GM23338 (cell line): Measurements from ENCODE around the gene BCAR3. TPM values are rescaled to one million over a fixed set of nuclear protein-coding genes. Genes with fewer than 3 reads are reported as not detected.

Experiments used
- ATAC-seq: fragments of 200-7000 bp; cut with Tn5 transposase; 3 replicates; pipeline ENCODE4 v1.9.1; 2020
- DNase-seq: peaks from one replicate; pipeline ENCODE4 v3.0.0-alpha.2; 2015; ENCODE audit warnings: low spot score
- H2AFZ ChIP-seq: fragments of 200-600 bp; sonication (generic); 2 replicates; pipeline ENCODE4 v1.8.0; 2016; ENCODE audit warnings: antibody characterized with exemption, mild to moderate bottlenecking, moderate library complexity
- H3F3A ChIP-seq: fragments of 200-600 bp; sonication (generic); replicated peaks from 2 replicates; pipeline ENCODE4 v1.8.0; 2017; ENCODE audit warnings: antibody characterized with exemption, mixed run types, low read depth
- H3K27ac ChIP-seq: fragments of 200-600 bp; sonication (generic); 2 replicates; pipeline ENCODE4 v1.6.1; 2016; ENCODE audit warnings: low read depth
- H3K27me3 ChIP-seq: fragments of 200-600 bp; sonication (generic); 2 replicates; pipeline ENCODE4 v1.8.0; 2016; ENCODE audit warnings: mild to moderate bottlenecking, mixed run types, moderate library complexity; ENCODE audit not compliant: insufficient read depth
- H3K36me3 ChIP-seq: fragments of 200-600 bp; sonication (generic); 2 replicates; pipeline ENCODE4 v1.8.0; 2016; ENCODE audit warnings: mild to moderate bottlenecking; ENCODE audit not compliant: insufficient read depth
- H3K4me1 ChIP-seq: fragments of 200-600 bp; sonication (generic); 2 replicates; pipeline ENCODE4 v1.8.0; 2016; ENCODE audit warnings: mild to moderate bottlenecking, moderate library complexity; ENCODE audit not compliant: insufficient read depth
- H3K4me2 ChIP-seq: fragments of 200-600 bp; sonication (generic); 2 replicates; pipeline ENCODE4 v1.7.1; 2017; ENCODE audit warnings: mixed run types
- H3K4me3 ChIP-seq: fragments of 200-600 bp; sonication (generic); 2 replicates; pipeline ENCODE4 v1.6.1; 2016; ENCODE audit warnings: mixed run types
- H3K79me2 ChIP-seq: fragments of 200-600 bp; sonication (generic); replicated peaks from 2 replicates; pipeline ENCODE4 v1.8.0; 2017; ENCODE audit warnings: mild to moderate bottlenecking; ENCODE audit not compliant: insufficient read depth
- H3K9me2 ChIP-seq: fragments of 200-600 bp; sonication (generic); 2 replicates; pipeline ENCODE4 v1.8.0; 2017; ENCODE audit not compliant: insufficient read depth
- H4K20me1 ChIP-seq: fragments of 200-600 bp; sonication (generic); replicated peaks from 2 replicates; pipeline ENCODE4 v1.8.0; 2017; ENCODE audit warnings: mild to moderate bottlenecking; ENCODE audit not compliant: insufficient read depth
- H3K27ac Mint-ChIP-seq: 2 replicates; pipeline ENCODE4 v1.8.0; 2020; ENCODE audit warnings: inconsistent platforms, mild to moderate bottlenecking, moderate library complexity, mixed read lengths
- H3K27me3 Mint-ChIP-seq: 3 replicates; pipeline ENCODE4 v1.8.0; 2022; ENCODE audit warnings: low read depth, mild to moderate bottlenecking, moderate library complexity, mixed read lengths, inconsistent platforms; ENCODE audit not compliant: insufficient read depth, poor library complexity
- H3K36me3 Mint-ChIP-seq: 3 replicates; pipeline ENCODE4 v1.8.0; 2021; ENCODE audit warnings: low read depth, mild to moderate bottlenecking, inconsistent platforms, moderate library complexity, mixed read lengths
- H3K4me1 Mint-ChIP-seq: 3 replicates; pipeline ENCODE4 v1.8.0; 2020; ENCODE audit warnings: mild to moderate bottlenecking, inconsistent platforms, mixed read lengths
- H3K4me3 Mint-ChIP-seq: 3 replicates; pipeline ENCODE4 v1.8.0; 2021; ENCODE audit warnings: moderate library complexity, mild to moderate bottlenecking, inconsistent platforms, mixed read lengths
- H3K9me3 Mint-ChIP-seq: 3 replicates; pipeline ENCODE4 v1.8.0; 2020; ENCODE audit warnings: moderate library complexity, mild to moderate bottlenecking, inconsistent platforms, mixed read lengths
- CREB1 ChIP-seq: fragments of 250-450 bp; sonication (Bioruptor Pico); IDR thresholded peaks from 2 replicates; pipeline ENCODE4 v1.5.0; 2020; ENCODE audit warnings: low read depth, mild to moderate bottlenecking, moderate library complexity
- EZH2 ChIP-seq: fragments of 200-600 bp; sonication (generic); IDR thresholded peaks from one replicate; pipeline ENCODE4 v1.8.0; 2017; ENCODE audit warnings: antibody characterized with exemption, mild to moderate bottlenecking, low read depth; ENCODE audit not compliant: unreplicated experiment
- EZH2phosphoT487 ChIP-seq: fragments of 200-600 bp; sonication (generic); IDR thresholded peaks from one replicate; pipeline ENCODE4 v1.8.1; 2018; ENCODE audit warnings: antibody characterized with exemption; ENCODE audit not compliant: unreplicated experiment
- JUNB ChIP-seq: IDR thresholded peaks from one replicate; pipeline ENCODE4 v1.6.1; 2016; ENCODE audit warnings: antibody characterized with exemption; ENCODE audit not compliant: unreplicated experiment
- STAT1 ChIP-seq: IDR thresholded peaks from one replicate; pipeline ENCODE4 v1.6.1; 2016; ENCODE audit warnings: antibody characterized with exemption; ENCODE audit not compliant: unreplicated experiment
- ZNF114 ChIP-seq: fragments of 250-450 bp; sonication (Bioruptor Pico); IDR thresholded peaks from 2 replicates; pipeline ENCODE4 v1.5.0; 2020; ENCODE audit warnings: mild to moderate bottlenecking, moderate library complexity
- ZNF331 ChIP-seq: fragments of 250-450 bp; sonication (Bioruptor Pico); IDR thresholded peaks from 2 replicates; pipeline ENCODE4 v1.5.0; 2020; ENCODE audit warnings: low read depth, mild to moderate bottlenecking, moderate library complexity
- polyA plus RNA-seq: library from polyadenylated mRNA; unstranded; fragments of >200 nt; fragmentation: Nextera tagmentation; extraction: Ambion mirVana; gene quantifications from 2 replicates; pipeline ENCODE4 v1.2.1, GENCODE V29; 2016
- total RNA-seq: library from RNA; depleted of rRNA; stranded (reverse); fragments of >200 nt; shearing (Covaris generic); gene quantifications from 2 replicates; pipeline ENCODE4 v1.2.3, GENCODE V29; 2014
- TF ChIP-seq, protein P1 (sequence below): fragments of 250-450 bp; sonication (Bioruptor Pico); IDR thresholded peaks from 2 replicates; pipeline ENCODE4 v1.5.0; 2020; ENCODE audit warnings: mild to moderate bottlenecking, moderate library complexity
- TF ChIP-seq, protein P2 (sequence below), 2 experiments: fragments of 200-600 bp in 1 of 2; sonication (generic) in 1 of 2; conservative IDR thresholded peaks; 2 replicates each; pipeline versions ENCODE4 v1.5.1 to v1.6.1; 2016 to 2017; ENCODE audit warnings: antibody characterized with exemption in 2 of 2, low read depth in 2 of 2, mild to moderate bottlenecking in 2 of 2, moderate library complexity in 1 of 2
- TF ChIP-seq, protein P3 (sequence below): IDR thresholded peaks from one replicate; pipeline ENCODE4 v1.6.1; 2018; ENCODE audit warnings: antibody characterized with exemption; ENCODE audit not compliant: unreplicated experiment

Gene BCAR3
- total and polyA plus RNA-seq, 2 experiments from 2014 or later, result 5.5 to 9.7 TPM

DNA sequence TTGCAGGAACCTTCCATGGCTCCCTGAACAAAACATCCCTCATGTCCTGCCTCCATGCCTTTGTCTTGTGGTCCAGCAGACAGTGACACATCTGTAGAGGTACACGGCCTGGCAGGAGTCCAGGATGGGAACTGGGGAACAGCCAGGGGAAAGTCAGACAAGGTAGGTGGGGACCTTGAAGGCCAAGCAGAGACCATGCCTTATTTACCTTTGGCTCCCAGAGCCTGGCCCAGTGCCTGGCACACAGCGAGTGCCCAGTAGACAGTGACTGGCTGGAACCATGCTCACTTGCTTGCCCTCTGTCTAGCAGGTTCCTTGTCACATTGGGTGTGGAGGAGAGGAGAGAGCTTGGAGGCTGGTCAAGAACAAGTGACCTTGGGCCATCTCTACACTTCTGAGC is 81.0 kb downstream of the BCAR3 start:
- Mint-ChIP-seq H3K9me3 (no peaks in the 10 kb centered on the region), H3K36me3 (no peaks in the 10 kb centered on the region), H3K4me3 (no peak overlapping the region), H3K27me3 (no peaks in the 10 kb centered on the region), H3K4me1 (peaks cover 20% of the 10 kb centered on the region), H3K27ac (no peak overlapping the region)
- DNase-seq (no peak), ATAC-seq (no peak)
- Histone ChIP-seq H3K4me3 (no peak overlapping the region), H3F3A (no peaks in the 10 kb centered on the region), H3K27me3 (no peaks in the 10 kb centered on the region), H3K9me2 (no peaks in the 10 kb centered on the region), H3K79me2 (0 out of 2 replicates have a peak, but pooled peaks cover 4% of the 10 kb centered on the region), H3K4me1 (peaks cover 14% of the 10 kb centered on the region), H3K27ac (no peak overlapping the region), H3K36me3 (no peaks in the 10 kb centered on the region), H2AFZ (no peak overlapping the region), H4K20me1 (no peaks in the 10 kb centered on the region), H3K4me2 (no peak overlapping the region)
- no peak for TF ChIP-seq JUNB
- TF ChIP-seq EZH2, result no peak
- no peak for TF ChIP-seq ZNF114
- no peak for TF ChIP-seq CREB1 (CRISPR knock-in tag)

DNA sequence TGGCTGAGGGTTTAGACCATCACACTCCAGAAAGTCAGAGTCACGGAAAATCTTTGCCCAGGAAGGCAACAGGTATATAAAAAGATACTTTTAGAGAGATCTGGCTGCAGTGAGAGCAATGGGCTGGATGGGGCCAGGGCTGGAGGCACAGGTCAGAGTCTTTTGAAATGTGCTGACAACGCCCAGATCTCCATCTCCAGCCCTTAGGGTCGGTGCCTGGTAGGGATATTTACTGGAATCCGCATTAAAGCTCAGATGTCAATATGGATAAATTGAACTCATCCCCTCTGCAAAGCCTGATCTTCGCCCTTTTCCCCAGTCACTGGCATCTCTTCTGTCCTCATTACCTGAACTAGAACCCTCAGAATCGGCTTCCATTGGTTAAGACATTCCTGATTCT is 82.2 kb downstream of the BCAR3 start:
- no peaks in the 10 kb centered on the region for H3K36me3 ChIP-seq
- no peaks in the 10 kb centered on the region for H3K36me3 Mint-ChIP-seq
- 0 out of 2 replicates have a peak, but pooled peaks cover 4% of the 10 kb centered on the region for H3K79me2 ChIP-seq
- ATAC-seq (no peak), DNase-seq (no peak)
- no peaks in the 10 kb centered on the region for H3K27me3 Mint-ChIP-seq
- H3K27me3 ChIP-seq, result no peaks in the 10 kb centered on the region
- H3K4me1 ChIP-seq, result peaks cover 24% of the 10 kb centered on the region
- no peak overlapping the region for H3K4me3 Mint-ChIP-seq
- no peak overlapping the region for H3K27ac ChIP-seq
- H3K4me1 Mint-ChIP-seq, result peaks cover 28% of the 10 kb centered on the region
- H3K9me2 ChIP-seq, result no peaks in the 10 kb centered on the region
- H3K27ac Mint-ChIP-seq, result no peak overlapping the region
- no peak overlapping the region for H3K4me3 ChIP-seq
- H3K9me3 Mint-ChIP-seq, result no peaks in the 10 kb centered on the region
- no peak overlapping the region for H3K4me2 ChIP-seq
- H2AFZ ChIP-seq, result no peak overlapping the region
- no peaks in the 10 kb centered on the region for H3F3A ChIP-seq
- no peaks in the 10 kb centered on the region for H4K20me1 ChIP-seq
- no peak for TF ChIP-seq ZNF114
- TF ChIP-seq STAT1, result no peak
- no peak for TF ChIP-seq EZH2
- no peak for TF ChIP-seq JUNB
- TF ChIP-seq, protein P1, sequence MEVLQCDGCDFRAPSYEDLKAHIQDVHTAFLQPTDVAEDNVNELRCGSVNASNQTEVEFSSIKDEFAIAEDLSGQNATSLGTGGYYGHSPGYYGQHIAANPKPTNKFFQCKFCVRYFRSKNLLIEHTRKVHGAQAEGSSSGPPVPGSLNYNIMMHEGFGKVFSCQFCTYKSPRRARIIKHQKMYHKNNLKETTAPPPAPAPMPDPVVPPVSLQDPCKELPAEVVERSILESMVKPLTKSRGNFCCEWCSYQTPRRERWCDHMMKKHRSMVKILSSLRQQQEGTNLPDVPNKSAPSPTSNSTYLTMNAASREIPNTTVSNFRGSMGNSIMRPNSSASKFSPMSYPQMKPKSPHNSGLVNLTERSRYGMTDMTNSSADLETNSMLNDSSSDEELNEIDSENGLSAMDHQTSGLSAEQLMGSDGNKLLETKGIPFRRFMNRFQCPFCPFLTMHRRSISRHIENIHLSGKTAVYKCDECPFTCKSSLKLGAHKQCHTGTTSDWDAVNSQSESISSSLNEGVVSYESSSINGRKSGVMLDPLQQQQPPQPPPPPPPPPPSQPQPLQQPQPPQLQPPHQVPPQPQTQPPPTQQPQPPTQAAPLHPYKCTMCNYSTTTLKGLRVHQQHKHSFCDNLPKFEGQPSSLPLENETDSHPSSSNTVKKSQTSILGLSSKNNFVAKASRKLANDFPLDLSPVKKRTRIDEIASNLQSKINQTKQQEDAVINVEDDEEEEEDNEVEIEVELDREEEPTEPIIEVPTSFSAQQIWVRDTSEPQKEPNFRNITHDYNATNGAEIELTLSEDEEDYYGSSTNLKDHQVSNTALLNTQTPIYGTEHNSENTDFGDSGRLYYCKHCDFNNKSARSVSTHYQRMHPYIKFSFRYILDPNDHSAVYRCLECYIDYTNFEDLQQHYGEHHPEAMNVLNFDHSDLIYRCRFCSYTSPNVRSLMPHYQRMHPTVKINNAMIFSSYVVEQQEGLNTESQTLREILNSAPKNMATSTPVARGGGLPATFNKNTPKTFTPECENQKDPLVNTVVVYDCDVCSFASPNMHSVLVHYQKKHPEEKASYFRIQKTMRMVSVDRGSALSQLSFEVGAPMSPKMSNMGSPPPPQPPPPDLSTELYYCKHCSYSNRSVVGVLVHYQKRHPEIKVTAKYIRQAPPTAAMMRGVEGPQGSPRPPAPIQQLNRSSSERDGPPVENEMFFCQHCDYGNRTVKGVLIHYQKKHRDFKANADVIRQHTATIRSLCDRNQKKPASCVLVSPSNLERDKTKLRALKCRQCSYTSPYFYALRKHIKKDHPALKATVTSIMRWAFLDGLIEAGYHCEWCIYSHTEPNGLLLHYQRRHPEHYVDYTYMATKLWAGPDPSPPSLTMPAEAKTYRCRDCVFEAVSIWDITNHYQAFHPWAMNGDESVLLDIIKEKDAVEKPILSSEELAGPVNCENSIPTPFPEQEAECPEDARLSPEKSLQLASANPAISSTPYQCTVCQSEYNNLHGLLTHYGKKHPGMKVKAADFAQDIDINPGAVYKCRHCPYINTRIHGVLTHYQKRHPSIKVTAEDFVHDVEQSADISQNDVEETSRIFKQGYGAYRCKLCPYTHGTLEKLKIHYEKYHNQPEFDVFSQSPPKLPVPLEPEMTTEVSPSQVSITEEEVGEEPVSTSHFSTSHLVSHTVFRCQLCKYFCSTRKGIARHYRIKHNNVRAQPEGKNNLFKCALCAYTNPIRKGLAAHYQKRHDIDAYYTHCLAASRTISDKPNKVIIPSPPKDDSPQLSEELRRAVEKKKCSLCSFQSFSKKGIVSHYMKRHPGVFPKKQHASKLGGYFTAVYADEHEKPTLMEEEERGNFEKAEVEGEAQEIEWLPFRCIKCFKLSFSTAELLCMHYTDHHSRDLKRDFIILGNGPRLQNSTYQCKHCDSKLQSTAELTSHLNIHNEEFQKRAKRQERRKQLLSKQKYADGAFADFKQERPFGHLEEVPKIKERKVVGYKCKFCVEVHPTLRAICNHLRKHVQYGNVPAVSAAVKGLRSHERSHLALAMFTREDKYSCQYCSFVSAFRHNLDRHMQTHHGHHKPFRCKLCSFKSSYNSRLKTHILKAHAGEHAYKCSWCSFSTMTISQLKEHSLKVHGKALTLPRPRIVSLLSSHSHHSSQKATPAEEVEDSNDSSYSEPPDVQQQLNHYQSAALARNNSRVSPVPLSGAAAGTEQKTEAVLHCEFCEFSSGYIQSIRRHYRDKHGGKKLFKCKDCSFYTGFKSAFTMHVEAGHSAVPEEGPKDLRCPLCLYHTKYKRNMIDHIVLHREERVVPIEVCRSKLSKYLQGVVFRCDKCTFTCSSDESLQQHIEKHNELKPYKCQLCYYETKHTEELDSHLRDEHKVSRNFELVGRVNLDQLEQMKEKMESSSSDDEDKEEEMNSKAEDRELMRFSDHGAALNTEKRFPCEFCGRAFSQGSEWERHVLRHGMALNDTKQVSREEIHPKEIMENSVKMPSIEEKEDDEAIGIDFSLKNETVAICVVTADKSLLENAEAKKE (CRISPR knock-in tag), result no peak
- TF ChIP-seq, protein P2, sequence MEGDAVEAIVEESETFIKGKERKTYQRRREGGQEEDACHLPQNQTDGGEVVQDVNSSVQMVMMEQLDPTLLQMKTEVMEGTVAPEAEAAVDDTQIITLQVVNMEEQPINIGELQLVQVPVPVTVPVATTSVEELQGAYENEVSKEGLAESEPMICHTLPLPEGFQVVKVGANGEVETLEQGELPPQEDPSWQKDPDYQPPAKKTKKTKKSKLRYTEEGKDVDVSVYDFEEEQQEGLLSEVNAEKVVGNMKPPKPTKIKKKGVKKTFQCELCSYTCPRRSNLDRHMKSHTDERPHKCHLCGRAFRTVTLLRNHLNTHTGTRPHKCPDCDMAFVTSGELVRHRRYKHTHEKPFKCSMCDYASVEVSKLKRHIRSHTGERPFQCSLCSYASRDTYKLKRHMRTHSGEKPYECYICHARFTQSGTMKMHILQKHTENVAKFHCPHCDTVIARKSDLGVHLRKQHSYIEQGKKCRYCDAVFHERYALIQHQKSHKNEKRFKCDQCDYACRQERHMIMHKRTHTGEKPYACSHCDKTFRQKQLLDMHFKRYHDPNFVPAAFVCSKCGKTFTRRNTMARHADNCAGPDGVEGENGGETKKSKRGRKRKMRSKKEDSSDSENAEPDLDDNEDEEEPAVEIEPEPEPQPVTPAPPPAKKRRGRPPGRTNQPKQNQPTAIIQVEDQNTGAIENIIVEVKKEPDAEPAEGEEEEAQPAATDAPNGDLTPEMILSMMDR (conservative IDR thresholded peaks at IDR 0.05; ENCODE audit: low read depth in 2 of 2), result no peak
- no peak for TF ChIP-seq CREB1 (CRISPR knock-in tag)
- no peak for TF ChIP-seq EZH2phosphoT487
- TF ChIP-seq, protein P3, sequence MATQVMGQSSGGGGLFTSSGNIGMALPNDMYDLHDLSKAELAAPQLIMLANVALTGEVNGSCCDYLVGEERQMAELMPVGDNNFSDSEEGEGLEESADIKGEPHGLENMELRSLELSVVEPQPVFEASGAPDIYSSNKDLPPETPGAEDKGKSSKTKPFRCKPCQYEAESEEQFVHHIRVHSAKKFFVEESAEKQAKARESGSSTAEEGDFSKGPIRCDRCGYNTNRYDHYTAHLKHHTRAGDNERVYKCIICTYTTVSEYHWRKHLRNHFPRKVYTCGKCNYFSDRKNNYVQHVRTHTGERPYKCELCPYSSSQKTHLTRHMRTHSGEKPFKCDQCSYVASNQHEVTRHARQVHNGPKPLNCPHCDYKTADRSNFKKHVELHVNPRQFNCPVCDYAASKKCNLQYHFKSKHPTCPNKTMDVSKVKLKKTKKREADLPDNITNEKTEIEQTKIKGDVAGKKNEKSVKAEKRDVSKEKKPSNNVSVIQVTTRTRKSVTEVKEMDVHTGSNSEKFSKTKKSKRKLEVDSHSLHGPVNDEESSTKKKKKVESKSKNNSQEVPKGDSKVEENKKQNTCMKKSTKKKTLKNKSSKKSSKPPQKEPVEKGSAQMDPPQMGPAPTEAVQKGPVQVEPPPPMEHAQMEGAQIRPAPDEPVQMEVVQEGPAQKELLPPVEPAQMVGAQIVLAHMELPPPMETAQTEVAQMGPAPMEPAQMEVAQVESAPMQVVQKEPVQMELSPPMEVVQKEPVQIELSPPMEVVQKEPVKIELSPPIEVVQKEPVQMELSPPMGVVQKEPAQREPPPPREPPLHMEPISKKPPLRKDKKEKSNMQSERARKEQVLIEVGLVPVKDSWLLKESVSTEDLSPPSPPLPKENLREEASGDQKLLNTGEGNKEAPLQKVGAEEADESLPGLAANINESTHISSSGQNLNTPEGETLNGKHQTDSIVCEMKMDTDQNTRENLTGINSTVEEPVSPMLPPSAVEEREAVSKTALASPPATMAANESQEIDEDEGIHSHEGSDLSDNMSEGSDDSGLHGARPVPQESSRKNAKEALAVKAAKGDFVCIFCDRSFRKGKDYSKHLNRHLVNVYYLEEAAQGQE, result no peak
- TF ChIP-seq ZNF331 (CRISPR knock-in tag), result no peak
